Stimulated activated CD4-positive, alpha-beta T cell treated with anti-CD3 and anti-CD28 coated beads, Interleukin-4, amount 100 ng/mL, for 1 hour (primary cell): ENCODE results near the gene ZBBX.

ENCODE experiments used
- DNase-seq: peaks from one replicate; pipeline ENCODE4 v3.0.0-alpha.2; 2020

ZBBX gene

DNA sequence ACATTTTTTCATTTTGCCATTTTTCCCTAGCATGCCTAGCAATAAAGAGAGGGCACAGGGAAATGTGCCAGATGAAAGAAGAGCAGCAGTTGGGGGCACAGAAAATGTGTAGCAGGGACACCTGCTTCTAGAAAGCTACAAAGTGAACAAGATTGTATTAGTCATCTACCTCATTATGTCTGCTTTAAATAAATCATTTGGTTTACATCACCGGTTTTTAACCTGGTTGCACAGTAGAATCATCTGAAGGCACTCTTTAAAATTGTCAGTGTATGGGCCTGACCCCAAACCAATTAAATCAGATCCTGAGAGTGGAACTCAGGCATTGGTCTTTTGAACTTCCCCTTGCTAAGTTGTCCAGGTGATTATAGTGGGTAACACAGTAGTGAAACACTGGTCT is 73.8 kb downstream of the ZBBX start:
- DNase-seq: no peak

GRCh38 chr3:167305340-167305890 is 74.7 kb downstream of the ZBBX start:
- DNase-seq: no peak

- DNase-seq: no peak
These were observed 76.0 kb downstream of the ZBBX start for GRCh38 chr3:167304077-167304476.

- no peak for DNase-seq
These were observed 77.4 kb downstream of the ZBBX start for GRCh38 chr3:167302678-167303077.

- no peak for DNase-seq
These were observed 79.9 kb downstream of the ZBBX start for GRCh38 chr3:167300207-167300606.

DNA sequence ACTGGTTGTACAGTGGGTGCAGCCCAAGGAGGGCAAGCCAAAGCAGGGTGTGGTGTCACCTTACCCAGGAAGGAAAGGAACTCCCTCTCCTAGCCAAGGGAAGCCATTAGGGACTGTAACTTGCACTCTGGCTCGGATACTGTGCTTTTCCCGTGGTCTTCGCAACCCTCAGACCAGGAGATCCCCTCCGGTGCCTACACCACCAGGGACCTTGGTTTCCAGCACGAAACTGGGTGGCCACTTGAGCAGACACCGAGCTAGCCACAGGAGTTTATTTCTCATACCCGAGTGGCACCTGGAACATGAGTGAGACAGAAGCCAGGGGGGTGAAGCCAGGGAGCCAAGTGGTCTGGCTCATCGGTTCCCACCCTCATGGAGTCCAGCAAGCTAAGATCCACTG is 90.7 kb downstream of the ZBBX start:
- no peak for DNase-seq

- no peak for DNase-seq
These were observed 91.4 kb downstream of the ZBBX start for GRCh38 chr3:167288737-167289136.

DNA sequence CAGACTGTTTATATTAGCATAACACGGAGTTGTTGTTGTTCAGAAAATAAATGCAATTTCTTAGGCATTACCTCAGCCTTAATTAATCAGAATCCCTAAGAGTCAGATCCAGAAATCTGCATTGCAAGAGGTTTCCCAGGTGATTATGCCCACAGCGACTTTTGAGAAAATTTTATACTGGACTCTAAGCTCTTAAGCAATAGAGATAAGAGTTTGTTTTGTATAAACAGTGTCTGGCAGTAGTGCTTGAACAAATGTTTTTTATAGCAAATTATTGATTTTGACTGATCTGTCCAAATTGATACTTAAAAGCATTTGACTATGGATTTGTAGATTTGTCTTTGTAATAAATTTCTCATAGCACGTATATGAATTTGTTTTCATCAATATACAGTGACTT is 92.8 kb downstream of the ZBBX start:
- DNase-seq: no peak

- no peak for DNase-seq
These were observed 105.8 kb downstream of the ZBBX start for GRCh38 chr3:167274141-167274874.

DNA sequence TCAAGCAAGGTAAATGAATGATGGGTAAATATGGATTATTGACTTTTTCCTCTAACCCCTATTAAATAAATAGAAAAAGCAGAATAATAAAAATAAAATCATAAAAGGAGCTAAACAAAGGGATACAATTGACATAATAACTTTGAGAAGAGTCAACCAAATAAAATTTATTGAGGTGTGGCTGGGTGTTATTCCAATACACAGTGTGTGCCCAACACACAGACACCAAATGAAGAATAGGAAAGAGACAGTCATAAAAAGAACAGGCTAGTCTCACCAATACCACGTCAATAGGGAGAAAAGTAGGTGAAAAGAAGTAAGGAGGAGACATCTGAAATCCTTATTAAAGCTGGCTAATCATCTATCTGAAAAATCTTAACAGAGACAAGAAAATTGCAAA is 127.1 kb downstream of the ZBBX start:
- no peak for DNase-seq

- DNase-seq: no peak
These were observed 128.4 kb downstream of the ZBBX start for GRCh38 chr3:167251678-167252077.

DNA sequence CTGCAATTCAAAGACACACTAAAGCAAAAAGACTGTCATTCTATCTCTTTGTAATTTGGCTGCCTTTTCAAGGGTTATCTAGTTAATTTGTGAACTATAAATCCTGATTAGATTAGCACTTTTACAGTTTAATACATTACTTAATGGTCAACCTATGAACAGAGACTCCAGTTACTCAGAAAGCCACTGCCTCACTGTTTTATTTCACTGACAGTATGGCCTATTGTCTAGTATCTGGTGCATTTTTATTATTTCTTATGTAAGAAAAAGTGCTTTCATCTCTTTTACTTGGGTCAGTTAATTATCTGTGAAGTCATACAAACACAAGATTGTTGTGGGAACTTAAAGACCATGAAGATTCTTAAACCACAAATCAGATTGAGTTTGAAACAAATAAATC is 133.8 kb downstream of the ZBBX start:
- no peak for DNase-seq

GRCh38 chr3:167241048-167241845 is 138.8 kb downstream of the ZBBX start:
- DNase-seq: no peak

GRCh38 chr3:167228135-167228534 is 152.0 kb downstream of the ZBBX start:
- DNase-seq: no peak

- DNase-seq: no peak
These were observed 154.3 kb downstream of the ZBBX start for GRCh38 chr3:167225821-167226220.

GRCh38 chr3:167209011-167209410 is 171.1 kb downstream of the ZBBX start:
- DNase-seq: no peak

GRCh38 chr3:167203062-167203461 is 177.0 kb downstream of the ZBBX start:
- DNase-seq: no peak

DNA sequence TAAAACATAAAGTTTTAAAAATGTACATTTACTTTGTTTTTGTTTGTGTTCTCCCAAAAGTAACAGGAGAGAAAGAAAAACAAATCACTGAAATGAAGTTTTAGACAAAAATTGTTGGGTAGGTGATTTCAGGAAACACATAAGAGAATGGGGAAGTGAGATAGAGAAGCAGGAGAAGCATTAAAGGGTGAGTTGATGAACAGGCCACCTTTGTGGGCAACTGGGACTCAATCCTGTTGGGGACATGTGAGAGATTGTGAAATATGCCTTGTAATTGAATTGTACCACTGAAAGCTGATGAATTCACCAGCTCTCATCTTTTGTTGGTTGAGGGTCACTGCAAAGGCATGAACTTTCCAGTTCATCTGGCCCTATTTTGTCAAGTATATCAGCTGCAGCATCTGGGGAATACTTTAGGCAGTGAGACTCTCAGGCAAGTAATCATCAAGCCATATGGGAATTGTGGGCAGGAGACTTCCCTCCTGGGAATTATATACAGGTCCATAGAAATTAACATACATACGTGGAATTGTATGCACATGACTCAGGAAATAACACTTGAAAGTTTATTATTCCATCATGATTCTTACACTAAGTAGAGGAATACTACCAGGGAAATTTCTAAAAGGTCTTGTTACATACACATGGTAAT is 181.0 kb downstream of the ZBBX start:
- no peak for DNase-seq
